Measurements from ENCODE around the gene PRKCA. TPM values are rescaled to one million over a fixed set of nuclear protein-coding genes. Genes with fewer than 3 reads are reported as not detected.

The PRKCA gene
- total RNA-seq, 1 experiment from 2014 or later, result 20.7 TPM

DNA sequence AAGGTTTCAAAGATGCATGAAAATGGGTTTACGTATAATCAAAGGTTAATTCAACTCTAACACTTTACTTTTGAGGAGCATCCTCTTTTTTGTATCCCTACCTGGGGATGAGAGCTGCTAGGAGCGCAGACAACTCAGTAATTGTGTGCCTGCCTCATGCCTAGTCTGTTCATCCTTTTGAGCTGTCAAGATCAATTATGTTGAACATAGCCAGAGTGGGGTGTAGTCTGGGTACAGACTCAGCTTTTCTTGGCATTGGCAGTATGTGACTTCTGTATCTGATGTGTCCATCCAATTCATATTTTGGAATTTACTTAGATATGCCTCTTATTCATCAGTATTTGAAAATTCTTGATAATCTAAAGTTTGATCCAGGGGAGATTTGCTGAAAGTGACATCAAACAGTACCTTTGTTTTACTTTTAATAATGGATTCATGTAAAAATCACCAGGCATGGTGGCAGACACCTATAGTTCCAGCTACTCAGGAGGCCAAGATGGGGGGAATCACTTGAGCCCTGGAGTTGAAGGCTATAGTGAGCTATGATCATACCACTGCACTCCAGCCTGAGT, 24.1 kb downstream of the PRKCA start:
- H3K27me3 Mint-ChIP-seq (ENCODE audit: insufficient read depth, unreplicated experiment), result no peaks in the 10 kb centered on the region

DNA sequence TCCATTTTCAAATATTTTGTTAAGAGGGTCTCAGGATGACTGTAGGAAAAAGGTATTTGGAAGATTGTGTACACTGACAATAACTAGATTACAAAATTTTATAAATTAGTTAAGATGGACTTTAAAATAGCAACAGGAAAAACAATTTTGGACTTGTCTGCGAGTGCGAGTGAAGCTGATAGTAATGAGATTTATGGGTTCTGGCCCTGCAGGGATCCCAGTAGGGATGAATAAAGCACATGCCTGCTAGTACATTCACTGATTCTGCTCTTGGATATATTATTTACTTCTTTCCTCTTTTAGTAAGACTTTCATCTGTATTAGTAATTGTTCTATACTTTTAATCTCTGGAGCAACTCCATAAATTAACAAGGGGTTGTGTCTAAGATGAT, 28.2 kb downstream of the PRKCA start:
- BruUV-seq (replicated peaks), result no TSS peak
- Mint-ChIP-seq H3K27ac (ENCODE audit: low read depth, unreplicated experiment) (no peak overlapping the region), H3K27me3 (ENCODE audit: insufficient read depth, unreplicated experiment) (no peaks in the 10 kb centered on the region), H3K9me3 (ENCODE audit: unreplicated experiment) (no peaks in the 10 kb centered on the region), H3K4me3 (ENCODE audit: unreplicated experiment) (no peak overlapping the region), H3K36me3 (ENCODE audit: insufficient read depth, unreplicated experiment) (peaks cover under 1% of the 10 kb centered on the region), H3K4me1 (ENCODE audit: insufficient read depth, unreplicated experiment) (no peaks in the 10 kb centered on the region)
- POLR2A ChIA-PET, result interaction anchor here (1.7 kb wide), 1 partner anchor 9 kb away, joined by 4 read pairs; no protein-coding TSS in a partner anchor
- TF ChIP-seq, protein P1, sequence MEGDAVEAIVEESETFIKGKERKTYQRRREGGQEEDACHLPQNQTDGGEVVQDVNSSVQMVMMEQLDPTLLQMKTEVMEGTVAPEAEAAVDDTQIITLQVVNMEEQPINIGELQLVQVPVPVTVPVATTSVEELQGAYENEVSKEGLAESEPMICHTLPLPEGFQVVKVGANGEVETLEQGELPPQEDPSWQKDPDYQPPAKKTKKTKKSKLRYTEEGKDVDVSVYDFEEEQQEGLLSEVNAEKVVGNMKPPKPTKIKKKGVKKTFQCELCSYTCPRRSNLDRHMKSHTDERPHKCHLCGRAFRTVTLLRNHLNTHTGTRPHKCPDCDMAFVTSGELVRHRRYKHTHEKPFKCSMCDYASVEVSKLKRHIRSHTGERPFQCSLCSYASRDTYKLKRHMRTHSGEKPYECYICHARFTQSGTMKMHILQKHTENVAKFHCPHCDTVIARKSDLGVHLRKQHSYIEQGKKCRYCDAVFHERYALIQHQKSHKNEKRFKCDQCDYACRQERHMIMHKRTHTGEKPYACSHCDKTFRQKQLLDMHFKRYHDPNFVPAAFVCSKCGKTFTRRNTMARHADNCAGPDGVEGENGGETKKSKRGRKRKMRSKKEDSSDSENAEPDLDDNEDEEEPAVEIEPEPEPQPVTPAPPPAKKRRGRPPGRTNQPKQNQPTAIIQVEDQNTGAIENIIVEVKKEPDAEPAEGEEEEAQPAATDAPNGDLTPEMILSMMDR (IDR thresholded peaks at IDR 0.05; ENCODE audit: unreplicated experiment), result no peak
- CTCF ChIA-PET, result no interaction called here
- intact Hi-C loops (cut with micrococcal nuclease), result no loop called here
- DNase-seq (ENCODE audit: unreplicated experiment), result no peak

More for the DNA sequence above, 24.1 kb downstream of the PRKCA start:
- TF ChIP-seq, protein P1 (IDR thresholded peaks at IDR 0.05; ENCODE audit: unreplicated experiment), result no peak
- H3K4me1 Mint-ChIP-seq (ENCODE audit: insufficient read depth, unreplicated experiment), result no peaks in the 10 kb centered on the region
- intact Hi-C loops (cut with micrococcal nuclease), result no loop called here
- no peak overlapping the region for H3K27ac Mint-ChIP-seq (ENCODE audit: low read depth, unreplicated experiment)
- no TSS peak for BruUV-seq (replicated peaks)
- H3K36me3 Mint-ChIP-seq (ENCODE audit: insufficient read depth, unreplicated experiment), result peaks cover 6% of the 10 kb centered on the region
- no peak for DNase-seq (ENCODE audit: unreplicated experiment)
- CTCF ChIA-PET, result no interaction called here
- no peak overlapping the region for H3K4me3 Mint-ChIP-seq (ENCODE audit: unreplicated experiment)
- no peaks in the 10 kb centered on the region for H3K9me3 Mint-ChIP-seq (ENCODE audit: unreplicated experiment)
- POLR2A ChIA-PET, result interaction anchor here (0.6 to 1.2 kb wide), 3 partner anchors 11 to 103 kb away, joined by 3 to 4 read pairs (median 3); no protein-coding TSS in a partner anchor

DNA sequence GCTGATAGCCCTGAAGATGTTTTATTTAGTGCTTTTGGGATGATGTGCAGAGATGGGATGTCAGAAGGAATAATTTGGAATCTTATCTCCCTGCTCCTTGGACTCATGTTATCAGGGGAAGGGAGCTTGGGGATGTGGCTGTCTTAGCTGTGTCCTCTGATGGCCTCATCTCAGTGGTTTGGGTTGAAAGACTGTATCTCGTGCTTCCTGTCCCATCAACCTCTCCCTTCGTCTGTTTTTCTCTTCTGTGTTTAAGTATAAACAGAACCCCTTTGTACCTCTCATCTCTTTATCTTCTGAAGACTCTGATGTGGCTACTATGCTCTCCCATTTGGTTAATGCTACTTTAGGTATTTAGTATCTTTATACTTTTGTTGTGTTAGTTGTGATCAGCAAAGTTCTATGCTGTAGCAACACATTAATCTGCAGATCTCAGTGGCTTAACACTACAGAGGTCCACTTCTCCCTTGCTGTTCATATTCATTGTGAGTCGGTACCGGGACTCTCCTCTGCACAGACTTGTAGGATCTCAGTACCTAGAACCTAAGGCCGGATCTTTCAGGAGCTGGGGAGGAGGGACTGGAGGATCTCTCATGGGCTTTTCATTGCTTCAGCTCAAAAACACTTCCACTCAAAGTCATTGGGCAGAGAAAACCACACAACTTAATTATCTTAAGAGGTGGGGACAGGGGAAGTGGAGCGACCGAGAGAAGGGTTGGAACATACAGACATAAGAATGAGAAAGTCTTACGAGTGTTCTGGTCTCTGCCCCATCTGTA, 28.8 kb downstream of the PRKCA start:
- H3K4me1 Mint-ChIP-seq (ENCODE audit: insufficient read depth, unreplicated experiment), result no peaks in the 10 kb centered on the region
- no peaks in the 10 kb centered on the region for H3K36me3 Mint-ChIP-seq (ENCODE audit: insufficient read depth, unreplicated experiment)
- POLR2A ChIA-PET, result interaction anchor here (1.7 kb wide), 1 partner anchor 10 kb away, joined by 4 read pairs; no protein-coding TSS in a partner anchor
- H3K27ac Mint-ChIP-seq (ENCODE audit: low read depth, unreplicated experiment), result no peak overlapping the region
- no peak for DNase-seq (ENCODE audit: unreplicated experiment)
- intact Hi-C loops (cut with micrococcal nuclease), result no loop called here
- H3K4me3 Mint-ChIP-seq (ENCODE audit: unreplicated experiment), result no peak overlapping the region
- no peaks in the 10 kb centered on the region for H3K27me3 Mint-ChIP-seq (ENCODE audit: insufficient read depth, unreplicated experiment)
- no peaks in the 10 kb centered on the region for H3K9me3 Mint-ChIP-seq (ENCODE audit: unreplicated experiment)
- TF ChIP-seq, protein P1 (IDR thresholded peaks at IDR 0.05; ENCODE audit: unreplicated experiment), result no peak
- no TSS peak for BruUV-seq (replicated peaks)
- CTCF ChIA-PET, result interaction anchor here (0.6 kb wide), 1 partner anchor 25 kb away, joined by 3 read pairs; no protein-coding TSS in a partner anchor

DNA sequence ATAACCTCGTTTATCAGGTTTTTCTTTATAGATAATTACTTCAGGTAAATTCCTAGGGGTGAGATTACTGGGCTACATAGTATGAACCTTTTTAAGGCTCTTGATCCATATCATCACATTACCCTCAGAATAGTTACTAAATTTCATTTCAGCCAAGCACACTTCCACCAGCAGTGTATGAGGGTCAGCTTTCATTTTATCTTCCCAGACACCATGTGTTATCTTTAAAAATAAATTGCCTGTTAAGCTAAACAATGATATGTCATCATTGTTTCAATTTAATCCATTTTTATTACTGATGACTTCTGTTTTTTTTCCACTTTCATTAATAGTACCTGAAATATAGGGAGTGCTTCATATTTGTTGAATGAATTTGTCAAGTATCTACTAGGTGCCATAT, 33.4 kb downstream of the PRKCA start:
- Mint-ChIP-seq H3K27ac (ENCODE audit: low read depth, unreplicated experiment) (no peak overlapping the region), H3K27me3 (ENCODE audit: insufficient read depth, unreplicated experiment) (no peaks in the 10 kb centered on the region), H3K36me3 (ENCODE audit: insufficient read depth, unreplicated experiment) (no peaks in the 10 kb centered on the region), H3K9me3 (ENCODE audit: unreplicated experiment) (no peaks in the 10 kb centered on the region), H3K4me3 (ENCODE audit: unreplicated experiment) (no peak overlapping the region), H3K4me1 (ENCODE audit: insufficient read depth, unreplicated experiment) (no peaks in the 10 kb centered on the region)
- POLR2A ChIA-PET, result interaction anchor here (0.7 kb wide), 1 partner anchor 9 kb away, joined by 3 read pairs; no protein-coding TSS in a partner anchor
- intact Hi-C loops (cut with micrococcal nuclease), result no loop called here
- TF ChIP-seq, protein P1 (IDR thresholded peaks at IDR 0.05; ENCODE audit: unreplicated experiment), result no peak
- CTCF ChIA-PET, result no interaction called here
- BruUV-seq (replicated peaks), result no TSS peak
- no peak for DNase-seq (ENCODE audit: unreplicated experiment)

All from MCF 10A (cell line).